G401.6 (cell line): ENCODE data around the gene CDC14C.

Experiments used
- FAIRE-seq: peaks from 2 replicates; lab custom pipeline; 2012; peaks lifted over from hg19 to GRCh38; lab: Jason Lieb, UNC

Gene CDC14C

DNA sequence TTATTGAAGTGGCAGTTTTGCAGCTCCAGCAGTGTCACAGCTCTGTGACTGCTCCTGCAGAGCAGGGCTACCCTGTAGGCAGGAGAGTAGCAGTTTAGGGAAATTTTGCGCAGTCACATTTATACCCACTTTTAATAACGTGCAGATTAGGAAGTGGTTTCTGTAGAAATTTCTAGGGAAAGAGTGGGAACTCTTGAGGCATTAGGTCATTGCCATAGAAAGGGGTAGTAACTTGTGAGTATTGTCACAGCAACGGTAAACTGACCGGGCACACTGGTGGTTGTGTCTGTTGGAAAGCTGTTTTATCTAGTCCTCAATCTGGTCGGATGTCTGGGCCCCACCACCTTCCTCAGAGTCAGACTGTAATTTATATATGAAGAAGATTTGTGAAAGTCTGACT is 51.9 kb downstream of the CDC14C start:
- FAIRE-seq: no peak

DNA sequence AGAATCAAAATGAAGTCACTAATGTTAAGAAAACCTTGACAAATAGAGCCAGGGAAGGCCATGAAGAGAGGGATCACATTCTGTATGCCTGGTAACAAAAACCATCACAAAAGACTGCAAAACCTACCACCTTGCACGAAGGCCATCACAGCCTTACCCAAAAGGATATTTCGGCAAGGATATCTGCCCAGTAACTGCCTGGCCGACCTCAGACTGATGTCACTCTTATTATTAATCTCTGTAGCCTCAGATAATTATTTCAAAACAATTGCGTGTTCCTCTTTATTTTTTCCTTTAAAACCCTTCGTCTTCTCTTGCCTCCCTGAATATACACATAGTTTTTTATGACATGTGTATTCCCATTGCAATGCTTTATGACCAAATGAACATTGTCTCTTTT is 52.5 kb downstream of the CDC14C start:
- no peak for FAIRE-seq
